HG02973 (cell line): ENCODE data around the gene SFMBT1.

ENCODE experiments used
- ATAC-seq: cut with Tn5 transposase; IDR thresholded peaks from one replicate; pipeline ENCODE4 v1.9.1; 2021; ENCODE audit warnings: moderate library complexity; ENCODE audit not compliant: unreplicated experiment

Gene SFMBT1

GRCh38 chr3:52891164-52891563, 154.7 kb downstream of the SFMBT1 start:
- no peak for ATAC-seq

- no peak for ATAC-seq
Observed at GRCh38 chr3:52890735-52891134, 155.1 kb downstream of the SFMBT1 start.

- ATAC-seq: no peak
Observed at GRCh38 chr3:52889901-52890300, 156.0 kb downstream of the SFMBT1 start.

GRCh38 chr3:52887166-52887565, 158.7 kb downstream of the SFMBT1 start:
- no peak for ATAC-seq

- ATAC-seq: no peak
Observed at GRCh38 chr3:52886049-52886730, 159.7 kb downstream of the SFMBT1 start.

GRCh38 chr3:52882377-52882776, 163.5 kb downstream of the SFMBT1 start:
- no peak for ATAC-seq

- no peak for ATAC-seq
Observed at GRCh38 chr3:52881871-52882270, 164.0 kb downstream of the SFMBT1 start.

GRCh38 chr3:52880474-52880873, 165.4 kb downstream of the SFMBT1 start:
- ATAC-seq: peak; percentile 68

DNA sequence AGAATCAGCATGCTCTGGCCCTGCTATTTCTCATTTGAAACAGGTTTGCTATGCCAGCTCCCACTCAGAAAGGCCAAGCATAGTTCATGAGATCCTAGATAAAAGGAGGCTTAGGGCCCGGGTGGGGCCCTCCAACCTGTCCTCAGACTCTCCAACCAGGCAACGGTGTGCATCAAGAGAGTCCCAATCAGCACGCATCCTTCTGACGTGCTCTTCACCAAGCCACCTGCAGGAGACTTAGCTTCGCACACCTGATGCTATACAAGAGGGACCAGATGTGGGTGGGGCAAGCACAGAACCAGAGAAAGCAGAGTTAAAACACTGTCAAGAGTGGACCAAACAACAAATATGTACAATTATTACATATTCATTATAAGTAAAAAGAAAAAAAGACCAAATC, 165.8 kb downstream of the SFMBT1 start:
- ATAC-seq: no peak

- no peak for ATAC-seq
Observed at GRCh38 chr3:52879581-52879980, 166.3 kb downstream of the SFMBT1 start.

DNA sequence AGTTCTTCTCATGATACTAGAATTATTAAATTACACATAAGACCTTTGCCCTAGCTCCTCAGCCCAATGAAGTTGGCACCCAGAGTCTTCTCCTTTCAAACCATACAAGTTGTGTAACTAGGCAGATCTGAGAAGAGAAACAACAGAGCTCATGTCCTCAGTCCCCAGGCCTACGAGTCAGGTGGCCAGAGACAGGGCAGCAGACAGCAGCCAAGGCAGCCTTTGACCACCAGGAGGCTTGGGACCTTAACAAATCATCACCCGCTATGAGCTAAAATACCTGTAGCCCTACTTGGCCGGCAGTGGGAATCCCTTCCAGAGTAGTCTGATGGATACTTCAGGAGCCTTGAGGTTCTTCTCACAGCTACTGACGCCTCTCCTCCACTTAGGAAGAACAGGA, 166.8 kb downstream of the SFMBT1 start:
- ATAC-seq: no peak

- ATAC-seq: no peak
Observed at GRCh38 chr3:52877085-52877484, 168.8 kb downstream of the SFMBT1 start.

- ATAC-seq: no peak
Observed at GRCh38 chr3:52874864-52875587, 170.8 kb downstream of the SFMBT1 start.

DNA sequence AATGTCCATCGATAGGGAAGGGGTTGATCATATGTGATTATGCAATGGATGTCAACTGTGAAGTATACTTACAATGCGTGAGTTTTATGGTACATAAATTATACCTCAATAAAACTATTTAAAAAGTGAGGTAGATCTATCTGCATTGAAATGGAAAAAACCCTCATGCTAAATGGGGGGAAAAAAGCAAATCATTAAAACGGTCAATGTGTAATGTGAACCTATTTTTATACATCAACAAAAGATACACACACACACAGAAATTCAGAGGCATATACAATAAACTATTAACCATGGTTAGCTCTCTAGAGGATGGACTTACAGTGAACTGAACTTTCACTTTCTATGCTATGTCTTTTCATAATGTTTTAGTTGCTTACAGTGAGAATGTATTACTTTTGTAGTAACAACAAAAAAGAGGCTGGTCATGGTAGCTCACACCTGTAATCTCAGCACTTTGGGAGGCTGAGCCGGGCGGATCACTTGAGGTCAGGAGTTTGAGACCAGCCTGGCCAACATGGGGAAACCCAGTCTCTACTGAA, 171.6 kb downstream of the SFMBT1 start:
- no peak for ATAC-seq

DNA sequence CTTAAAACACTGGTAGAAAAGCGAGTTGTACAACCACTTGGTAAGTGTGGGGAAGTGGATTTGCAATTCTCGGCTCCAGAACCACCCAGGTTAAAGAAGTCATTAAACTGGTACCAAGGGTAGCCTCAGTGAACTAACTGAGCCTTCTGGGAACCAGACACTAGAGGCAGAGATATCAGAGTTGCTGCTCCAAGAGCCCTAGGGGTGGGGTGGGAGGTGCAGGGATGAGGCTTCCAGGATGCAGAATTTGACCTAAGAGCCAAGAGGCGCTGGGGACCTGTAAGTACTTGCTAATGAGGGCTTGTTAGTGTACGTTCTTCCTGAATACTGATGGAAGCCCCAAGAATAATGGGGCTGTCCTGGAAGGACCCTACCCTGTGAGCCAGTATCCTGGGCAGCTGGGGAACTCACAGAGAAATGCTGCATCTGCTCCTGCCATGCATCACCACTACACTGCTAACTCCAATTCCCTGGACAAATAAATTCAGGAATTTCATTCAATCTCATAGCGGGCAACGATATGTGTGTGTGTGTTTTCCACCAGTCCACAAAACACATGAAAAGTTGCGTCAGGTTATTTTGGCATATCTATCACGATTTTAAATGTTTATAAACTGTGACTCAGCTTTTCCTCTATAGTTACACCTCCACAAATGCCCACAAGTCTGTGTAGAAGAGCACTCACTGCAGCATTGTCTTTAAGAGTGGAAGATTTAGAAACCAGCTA, 172.3 kb downstream of the SFMBT1 start:
- no peak for ATAC-seq

DNA sequence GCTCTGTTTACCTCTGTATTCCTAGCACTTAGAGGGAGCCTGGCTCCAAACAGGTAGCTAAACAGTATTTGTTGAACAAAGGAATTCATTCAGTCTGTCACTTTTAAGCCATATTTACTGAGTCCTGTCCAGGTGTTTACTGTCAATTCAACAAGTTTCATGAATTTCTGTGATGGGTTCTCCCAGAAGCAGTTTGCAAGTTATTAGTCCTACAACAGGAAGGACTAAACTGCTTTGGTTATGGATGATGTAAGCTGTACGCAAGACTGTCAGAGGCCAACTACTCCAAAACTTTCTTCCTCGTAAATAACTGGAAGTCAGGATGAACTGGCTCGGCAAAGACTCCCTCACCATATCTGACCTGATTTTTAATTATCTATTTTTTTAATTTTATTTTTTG, 173.6 kb downstream of the SFMBT1 start:
- no peak for ATAC-seq

DNA sequence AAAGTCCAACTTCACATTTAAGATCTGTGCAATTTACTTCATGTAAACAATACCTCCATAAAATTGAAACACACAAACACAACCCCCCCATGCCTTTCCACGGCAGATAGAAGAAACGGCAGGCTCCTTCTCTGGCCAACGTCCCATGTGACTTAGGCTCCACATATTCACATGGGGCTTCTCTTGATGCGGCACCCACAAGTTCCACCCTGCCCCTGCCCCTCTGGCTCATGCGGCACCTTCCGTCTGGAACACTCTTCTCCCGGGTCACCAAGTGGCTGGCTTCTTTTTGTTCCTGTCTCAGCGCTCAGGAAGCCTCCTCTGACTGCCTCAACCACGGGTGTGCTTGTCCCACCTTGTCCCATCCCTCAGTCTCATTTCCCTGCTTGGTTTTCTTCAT, 174.1 kb downstream of the SFMBT1 start:
- ATAC-seq: no peak

DNA sequence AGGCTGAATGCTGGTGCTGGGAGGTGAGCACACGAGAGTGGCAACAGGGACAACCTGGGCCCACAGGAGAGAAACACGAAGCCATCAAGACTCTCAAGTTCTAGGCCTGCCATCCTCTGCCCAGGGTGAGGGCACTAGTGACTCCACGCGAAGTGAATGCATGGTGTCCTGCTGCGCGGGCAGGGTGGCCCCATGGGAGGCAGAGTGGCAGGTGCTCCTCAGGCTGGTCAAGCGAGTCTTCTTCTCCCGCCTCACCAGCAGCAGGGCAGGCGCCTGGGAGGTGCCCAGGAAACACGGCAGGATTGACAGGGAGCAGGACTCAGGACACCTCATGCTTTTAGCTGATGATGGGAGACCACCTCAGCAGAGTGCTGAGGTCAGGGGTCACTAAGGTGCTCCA, 175.4 kb downstream of the SFMBT1 start:
- ATAC-seq: no peak

DNA sequence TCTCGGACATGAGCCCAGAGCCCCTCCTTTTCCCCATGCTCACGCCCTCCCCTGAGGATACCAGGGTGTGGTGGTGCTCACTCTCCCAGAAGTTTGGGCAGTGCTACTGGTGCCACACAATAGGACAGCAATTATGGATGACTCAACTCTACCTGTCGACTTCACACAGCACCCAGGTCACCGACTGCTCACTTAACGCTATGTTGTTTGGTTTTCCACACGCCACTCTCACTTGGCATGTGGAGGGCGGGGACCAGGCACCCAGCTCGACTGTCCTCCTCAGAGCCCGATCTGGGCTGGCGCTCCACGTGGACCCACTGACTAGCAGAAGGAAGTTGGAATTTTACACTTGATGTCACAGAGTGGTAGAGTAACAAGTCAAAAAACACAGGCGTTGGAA, 179.4 kb downstream of the SFMBT1 start:
- no peak for ATAC-seq

- ATAC-seq: no peak
Observed at GRCh38 chr3:52865994-52866393, 179.9 kb downstream of the SFMBT1 start.

DNA sequence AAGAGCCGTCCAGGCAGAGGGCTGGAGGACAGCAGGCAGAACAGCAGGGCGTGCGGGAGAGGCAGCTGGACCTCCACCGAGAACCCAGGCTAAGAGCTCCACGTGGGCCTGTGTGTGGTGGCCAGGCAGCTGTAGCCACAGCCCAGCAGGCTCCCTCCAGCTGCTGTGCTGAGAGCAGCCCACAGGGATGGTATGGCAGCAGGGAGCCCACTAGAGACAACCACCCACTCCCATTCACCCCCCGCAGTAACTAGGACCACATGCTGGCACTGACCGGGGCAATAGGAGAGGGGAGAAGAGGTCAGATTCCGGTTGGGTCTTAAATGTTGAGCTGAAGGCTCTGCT, 185.5 kb downstream of the SFMBT1 start:
- no peak for ATAC-seq
